ENCODE data around the gene COLEC12. TPM values are rescaled to one million over a fixed set of nuclear protein-coding genes. Genes with fewer than 3 reads are reported as not detected.

COLEC12 gene
- polyA plus RNA-seq, 3 donors: 0.21 to 0.47 (median 0.35) TPM

- Mint-ChIP-seq H3K27me3 (ENCODE audit: low read depth in 3 of 3) (peaks cover 0 to 3% (median 0%) of the 10 kb centered on the region in 3 donors), H3K9me3 (no peaks in the 10 kb centered on the region), H3K4me3 (no peak overlapping the region), H3K4me1 (no peaks in the 10 kb centered on the region), H3K27ac (no peak overlapping the region), H3K36me3 (no peaks in the 10 kb centered on the region)
- Histone ChIP-seq H3K79me2 (ENCODE audit: insufficient read depth, low read length) (no peaks in the 10 kb centered on the region), H3K9ac (ENCODE audit: insufficient read depth, low read length, poor library complexity, severe bottlenecking) (no peak overlapping the region), H3K27ac (ENCODE audit: low read depth in 1 of 2, low read length in 2 of 2) (no peak overlapping the region), H3K27me3 (ENCODE audit: control insufficient read depth in 2 of 2, insufficient read depth in 2 of 2, low read length in 2 of 2) (no peaks in the 10 kb centered on the region), H2AFZ (ENCODE audit: insufficient read depth, low read depth, low read length, poor library complexity, severe bottlenecking) (no peak overlapping the region), H3K4me2 (replicated peaks; ENCODE audit: extremely low read depth, low read length, poor library complexity, severe bottlenecking) (no peak overlapping the region), H3K4me1 (ENCODE audit: control insufficient read depth in 1 of 2, insufficient read depth in 2 of 2, low read length in 2 of 2) (no peaks in the 10 kb centered on the region), H3K9me3 (replicated peaks in 1 of 2; ENCODE audit: control insufficient read depth in 1 of 2, insufficient read depth in 1 of 2, low read length in 2 of 2) (no peaks in the 10 kb centered on the region), H3K4me3 (replicated peaks in 1 of 3; ENCODE audit: low read depth in 2 of 3, low read length in 3 of 3) (no peak overlapping the region), H3K36me3 (replicated peaks in 1 of 2; ENCODE audit: control insufficient read depth in 1 of 2, insufficient read depth in 2 of 2, low read length in 2 of 2) (no peaks in the 10 kb centered on the region), H4K20me1 (ENCODE audit: insufficient read depth, low read length) (no peaks in the 10 kb centered on the region)
- no peak for TF ChIP-seq CTCF (IDR thresholded peaks at IDR 0.05)
- WGBS (ENCODE audit: insufficient coverage): no CpG with 5 or more reads among the region's 8 CpGs
- intact Hi-C loops (cut with micrococcal nuclease): no loop called here
- DNase-seq: no peak
These were observed 184.1 kb downstream of the COLEC12 start for GRCh38 chr18:316393-316792.

GRCh38 chr18:313931-314330 lies 186.6 kb downstream of the COLEC12 start:
- Histone ChIP-seq H3K9ac (ENCODE audit: insufficient read depth, low read length, poor library complexity, severe bottlenecking) (no peak overlapping the region), H3K27me3 (ENCODE audit: control insufficient read depth in 2 of 2, insufficient read depth in 2 of 2, low read length in 2 of 2) (no peaks in the 10 kb centered on the region), H4K20me1 (ENCODE audit: insufficient read depth, low read length) (no peaks in the 10 kb centered on the region), H3K79me2 (ENCODE audit: insufficient read depth, low read length) (no peaks in the 10 kb centered on the region), H2AFZ (ENCODE audit: insufficient read depth, low read depth, low read length, poor library complexity, severe bottlenecking) (no peak overlapping the region), H3K4me2 (replicated peaks; ENCODE audit: extremely low read depth, low read length, poor library complexity, severe bottlenecking) (no peak overlapping the region), H3K4me3 (replicated peaks in 1 of 3; ENCODE audit: low read depth in 2 of 3, low read length in 3 of 3) (no peak overlapping the region), H3K27ac (ENCODE audit: low read depth in 1 of 2, low read length in 2 of 2) (no peak overlapping the region), H3K36me3 (replicated peaks in 1 of 2; ENCODE audit: control insufficient read depth in 1 of 2, insufficient read depth in 2 of 2, low read length in 2 of 2) (no peaks in the 10 kb centered on the region), H3K4me1 (ENCODE audit: control insufficient read depth in 1 of 2, insufficient read depth in 2 of 2, low read length in 2 of 2) (no peaks in the 10 kb centered on the region), H3K9me3 (replicated peaks in 1 of 2; ENCODE audit: control insufficient read depth in 1 of 2, insufficient read depth in 1 of 2, low read length in 2 of 2) (no peaks in the 10 kb centered on the region)
- Mint-ChIP-seq H3K9me3 (no peaks in the 10 kb centered on the region), H3K4me3 (no peak overlapping the region), H3K36me3 (no peaks in the 10 kb centered on the region), H3K27me3 (ENCODE audit: low read depth in 3 of 3) (peaks cover under 1 to 5% (median 1%) of the 10 kb centered on the region in 3 donors), H3K4me1 (no peaks in the 10 kb centered on the region), H3K27ac (no peak overlapping the region)
- DNase-seq: no peak
- no peak for TF ChIP-seq CTCF (IDR thresholded peaks at IDR 0.05)
- intact Hi-C loops (cut with micrococcal nuclease): no loop called here

Data from CD14-positive monocyte (primary cell).